Central memory CD8-positive, alpha-beta T cell (primary cell): Measurements from ENCODE around the gene LILRA6.
"Not testable (repeated sequence)": the region's sequence is repeated elsewhere in the genome, so short reads cannot be mapped to it uniquely, and the experiment has no call there.

Source experiments
- ATAC-seq: fragments of 150-1000 bp; cut with Tn5 transposase; replicated peaks from 2 replicates; pipeline ENCODE4 v1.10.0; 2022; ENCODE audit warnings: mild to moderate bottlenecking, moderate FRiP score, moderate number of reproducible peaks; ENCODE audit not compliant: poor library complexity, severe bottlenecking; ENCODE audit errors: extremely low read depth
- DNase-seq, 2 donors: peaks; one replicate each; pipeline ENCODE4 v3.0.0; 2021; ENCODE audit warnings: low spot score in 2 of 2
- H3K27ac Mint-ChIP-seq: one replicate; pipeline ENCODE4 v1.8.0; 2022; ENCODE audit warnings: low read depth, mild to moderate bottlenecking, moderate library complexity, mixed read lengths
- H3K27me3 Mint-ChIP-seq: one replicate; pipeline ENCODE4 v1.8.0; 2022; ENCODE audit warnings: mixed read lengths
- H3K36me3 Mint-ChIP-seq: one replicate; pipeline ENCODE4 v1.8.0; 2022; ENCODE audit warnings: mild to moderate bottlenecking, moderate library complexity, mixed read lengths; ENCODE audit not compliant: insufficient read depth
- H3K4me1 Mint-ChIP-seq: one replicate; pipeline ENCODE4 v1.8.0; 2022; ENCODE audit warnings: mixed read lengths
- H3K4me3 Mint-ChIP-seq: one replicate; pipeline ENCODE4 v1.8.0; 2022; ENCODE audit warnings: mild to moderate bottlenecking, moderate library complexity, mixed read lengths
- H3K9me3 Mint-ChIP-seq: one replicate; pipeline ENCODE4 v1.8.0; 2022; ENCODE audit warnings: mixed read lengths

LILRA6 gene

GRCh38 chr19:54256250-54257115 lies 13.9 kb upstream of the LILRA6 start:
- ATAC-seq, result no peak
- H3K9me3 Mint-ChIP-seq, result no peaks in the 10 kb centered on the region
- H3K27ac Mint-ChIP-seq, result no peak overlapping the region
- H3K4me3 Mint-ChIP-seq, result no peak overlapping the region
- no peak for DNase-seq
- H3K4me1 Mint-ChIP-seq, result no peaks in the 10 kb centered on the region
- peaks cover 42% of the 10 kb centered on the region for H3K27me3 Mint-ChIP-seq
- H3K36me3 Mint-ChIP-seq, result no peaks in the 10 kb centered on the region

- Mint-ChIP-seq H3K36me3 (no peaks in the 10 kb centered on the region), H3K9me3 (no peaks in the 10 kb centered on the region), H3K4me3 (no peak overlapping the region), H3K4me1 (no peaks in the 10 kb centered on the region), H3K27ac (no peak overlapping the region), H3K27me3 (peaks cover 42% of the 10 kb centered on the region)
- DNase-seq (no peak), ATAC-seq (no peak)
Observed at GRCh38 chr19:54255105-54255775, 12.7 kb upstream of the LILRA6 start.

- H3K27me3 Mint-ChIP-seq, result peaks cover 42% of the 10 kb centered on the region
- no peaks in the 10 kb centered on the region for H3K36me3 Mint-ChIP-seq
- H3K4me1 Mint-ChIP-seq, result no peaks in the 10 kb centered on the region
- no peaks in the 10 kb centered on the region for H3K9me3 Mint-ChIP-seq
- ATAC-seq (no peak), DNase-seq (no peak)
- H3K4me3 Mint-ChIP-seq, result no peak overlapping the region
- H3K27ac Mint-ChIP-seq, result no peak overlapping the region
Observed at GRCh38 chr19:54254195-54254906, 11.8 kb upstream of the LILRA6 start.

DNA sequence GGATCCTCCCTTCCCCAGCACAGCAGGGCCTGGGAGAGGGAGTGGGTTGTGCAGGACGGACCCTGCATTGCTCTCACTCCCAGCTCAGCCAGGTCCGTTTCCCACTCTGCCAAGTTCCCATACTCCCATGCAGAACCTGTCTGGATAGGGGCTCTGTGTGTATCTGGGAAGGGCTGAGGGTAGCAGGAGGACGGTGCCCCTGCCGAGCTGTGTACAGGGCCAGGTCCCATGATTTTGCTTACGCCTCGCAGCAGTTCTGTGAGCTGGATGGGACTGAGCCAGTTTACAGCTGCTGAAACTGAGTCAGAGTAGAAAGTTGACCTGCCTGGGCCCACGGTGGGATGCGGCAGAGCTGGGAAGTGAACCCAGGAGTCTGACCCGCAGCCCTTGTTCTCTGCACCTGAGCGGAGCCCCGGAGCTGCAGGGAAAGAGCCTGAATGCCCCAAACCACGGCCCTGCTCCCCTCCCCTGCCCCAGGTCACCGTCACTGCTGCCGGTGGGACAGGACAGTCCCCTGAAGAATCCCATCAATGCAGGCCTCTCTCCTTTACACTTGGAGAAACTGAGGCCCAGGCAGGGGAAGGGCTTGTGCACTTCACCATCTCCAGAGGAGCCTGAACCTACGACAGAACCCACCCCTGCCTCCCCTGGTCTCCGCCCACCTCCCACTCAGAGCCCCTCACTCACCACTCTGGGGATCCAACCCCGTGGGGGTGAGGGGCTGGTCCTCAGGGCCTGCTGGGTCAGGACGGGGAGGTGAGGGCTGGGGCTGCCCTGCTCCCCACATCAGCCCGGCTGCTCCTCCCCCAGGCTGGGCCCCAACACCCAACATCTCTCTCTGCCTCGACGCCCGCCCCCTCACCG lies 11.0 kb upstream of the LILRA6 start:
- no peaks in the 10 kb centered on the region for H3K4me1 Mint-ChIP-seq
- no peaks in the 10 kb centered on the region for H3K36me3 Mint-ChIP-seq
- DNase-seq, result no peak
- peaks cover 42% of the 10 kb centered on the region for H3K27me3 Mint-ChIP-seq
- H3K4me3 Mint-ChIP-seq, result no peak overlapping the region
- no peaks in the 10 kb centered on the region for H3K9me3 Mint-ChIP-seq
- ATAC-seq, result no peak
- H3K27ac Mint-ChIP-seq, result no peak overlapping the region

DNA sequence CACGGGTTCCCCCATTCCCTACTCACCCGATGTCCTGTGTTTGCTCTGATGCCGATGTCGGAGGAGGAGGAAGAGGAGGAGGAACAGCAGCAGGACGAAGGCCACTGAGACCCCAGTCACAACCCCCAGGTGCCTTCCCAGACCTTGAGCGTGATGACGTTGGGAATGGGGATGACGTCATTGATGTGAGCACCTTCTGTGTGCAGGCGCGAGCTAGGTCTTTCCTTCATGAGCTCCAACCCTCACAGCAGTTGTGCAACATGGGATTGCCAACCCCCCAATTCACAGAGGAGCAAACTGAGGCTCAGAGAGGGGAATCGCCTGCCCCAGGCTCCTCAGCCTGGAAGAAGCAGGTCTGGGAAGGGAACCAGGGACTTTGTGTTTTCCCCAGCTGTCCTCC lies 10.3 kb upstream of the LILRA6 start:
- H3K4me3 Mint-ChIP-seq, result no peak overlapping the region
- no peaks in the 10 kb centered on the region for H3K36me3 Mint-ChIP-seq
- peaks cover 36% of the 10 kb centered on the region for H3K27me3 Mint-ChIP-seq

DNA sequence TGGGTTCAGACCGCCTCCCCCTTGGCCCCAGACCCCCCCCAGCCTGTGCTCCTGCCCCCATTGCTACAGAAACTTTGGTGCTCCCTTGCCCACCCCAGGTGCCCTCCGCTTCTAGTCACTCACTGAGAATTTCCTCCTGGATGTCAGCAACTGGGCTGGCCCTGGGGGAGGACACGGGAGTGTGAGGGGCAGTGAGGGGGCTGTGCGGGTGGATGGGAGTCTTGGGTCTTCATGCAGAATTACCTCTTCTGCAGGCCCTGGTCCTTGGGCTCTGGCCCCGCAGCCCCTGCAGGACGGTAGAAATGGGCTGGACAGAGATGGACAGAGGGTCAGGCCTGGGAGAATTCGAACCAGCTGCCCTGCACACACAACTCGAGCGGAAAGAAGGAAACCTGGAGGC lies 9.7 kb upstream of the LILRA6 start:
- Mint-ChIP-seq H3K4me3 (no peak overlapping the region), H3K4me1 (peaks cover 11% of the 10 kb centered on the region), H3K9me3 (no peaks in the 10 kb centered on the region), H3K36me3 (no peaks in the 10 kb centered on the region), H3K27me3 (peaks cover 30% of the 10 kb centered on the region), H3K27ac (no peak overlapping the region)
- ATAC-seq (no peak), DNase-seq (no peak)

More for the DNA sequence above, 10.3 kb upstream of the LILRA6 start:
- DNase-seq (no peak), ATAC-seq (no peak)
- Mint-ChIP-seq H3K4me1 (peaks cover 6% of the 10 kb centered on the region), H3K27ac (no peak overlapping the region), H3K9me3 (no peaks in the 10 kb centered on the region)

- no peak for DNase-seq
- no peaks in the 10 kb centered on the region for H3K9me3 Mint-ChIP-seq
Observed at GRCh38 chr19:54248016-54248601, 5.5 kb upstream of the LILRA6 start.

GRCh38 chr19:54247106-54247930 lies 4.7 kb upstream of the LILRA6 start:
- Mint-ChIP-seq H3K36me3 (no peaks in the 10 kb centered on the region), H3K4me1 (peaks cover 11% of the 10 kb centered on the region), H3K27ac (peak overlapping the region; percentile 27), H3K9me3 (no peaks in the 10 kb centered on the region), H3K27me3 (peaks cover 14% of the 10 kb centered on the region), H3K4me3 (peak overlapping the region; percentile 36)
- no peak for DNase-seq
- ATAC-seq, result no peak

More at GRCh38 chr19:54248016-54248601, 5.5 kb upstream of the LILRA6 start:
- Mint-ChIP-seq H3K27me3 (peaks cover 22% of the 10 kb centered on the region), H3K36me3 (no peaks in the 10 kb centered on the region), H3K27ac (peak overlapping the region; percentile 27), H3K4me3 (peak overlapping the region; percentile 36), H3K4me1 (peaks cover 11% of the 10 kb centered on the region)
- ATAC-seq, result peak; percentile 56

GRCh38 chr19:54245936-54246335 lies 3.3 kb upstream of the LILRA6 start:
- H3K36me3 Mint-ChIP-seq, result no peaks in the 10 kb centered on the region
- peaks cover 9% of the 10 kb centered on the region for H3K27me3 Mint-ChIP-seq
- peaks cover 11% of the 10 kb centered on the region for H3K4me1 Mint-ChIP-seq
- ATAC-seq (no peak), DNase-seq (no peak)
- no peaks in the 10 kb centered on the region for H3K9me3 Mint-ChIP-seq
- no peak overlapping the region for H3K4me3 Mint-ChIP-seq
- H3K27ac Mint-ChIP-seq, result no peak overlapping the region

GRCh38 chr19:54243809-54244208 lies 1.2 kb upstream of the LILRA6 start:
- Mint-ChIP-seq H3K27me3 (peaks cover 18% of the 10 kb centered on the region), H3K4me1 (peaks cover 11% of the 10 kb centered on the region)
- H3K36me3 Mint-ChIP-seq, DNase-seq, H3K9me3 Mint-ChIP-seq, H3K4me3 Mint-ChIP-seq, H3K27ac Mint-ChIP-seq, ATAC-seq: not testable (repeated sequence)

- not testable (repeated sequence) for H3K4me1 Mint-ChIP-seq, H3K36me3 Mint-ChIP-seq, DNase-seq, H3K27ac Mint-ChIP-seq, H3K4me3 Mint-ChIP-seq, ATAC-seq, H3K9me3 Mint-ChIP-seq
- peaks cover 19% of the 10 kb centered on the region for H3K27me3 Mint-ChIP-seq
Observed at GRCh38 chr19:54242234-54242633, 356 bp downstream of the LILRA6 start.
